ENCODE measurements around the gene RAB25.

- TF ChIP-seq, protein P1, sequence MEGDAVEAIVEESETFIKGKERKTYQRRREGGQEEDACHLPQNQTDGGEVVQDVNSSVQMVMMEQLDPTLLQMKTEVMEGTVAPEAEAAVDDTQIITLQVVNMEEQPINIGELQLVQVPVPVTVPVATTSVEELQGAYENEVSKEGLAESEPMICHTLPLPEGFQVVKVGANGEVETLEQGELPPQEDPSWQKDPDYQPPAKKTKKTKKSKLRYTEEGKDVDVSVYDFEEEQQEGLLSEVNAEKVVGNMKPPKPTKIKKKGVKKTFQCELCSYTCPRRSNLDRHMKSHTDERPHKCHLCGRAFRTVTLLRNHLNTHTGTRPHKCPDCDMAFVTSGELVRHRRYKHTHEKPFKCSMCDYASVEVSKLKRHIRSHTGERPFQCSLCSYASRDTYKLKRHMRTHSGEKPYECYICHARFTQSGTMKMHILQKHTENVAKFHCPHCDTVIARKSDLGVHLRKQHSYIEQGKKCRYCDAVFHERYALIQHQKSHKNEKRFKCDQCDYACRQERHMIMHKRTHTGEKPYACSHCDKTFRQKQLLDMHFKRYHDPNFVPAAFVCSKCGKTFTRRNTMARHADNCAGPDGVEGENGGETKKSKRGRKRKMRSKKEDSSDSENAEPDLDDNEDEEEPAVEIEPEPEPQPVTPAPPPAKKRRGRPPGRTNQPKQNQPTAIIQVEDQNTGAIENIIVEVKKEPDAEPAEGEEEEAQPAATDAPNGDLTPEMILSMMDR (optimal IDR thresholded peaks at IDR 0.05 in 1 of 3, IDR thresholded peaks at IDR 0.05 in 1 of 3, conservative IDR thresholded peaks at IDR 0.05 in 1 of 3; ENCODE audit: extremely low read depth in 1 of 3, insufficient read depth in 2 of 3, low read length in 3 of 3) = no peak
- no peak for TF ChIP-seq EZH2 (IDR thresholded peaks at IDR 0.05; ENCODE audit: low read length)
Measured at GRCh38 chr1:156081917-156082308, 21.0 kb downstream of the RAB25 start.

Measured in keratinocyte (primary cell).